ENCODE data around the gene PRDM16.

The PRDM16 gene

DNA sequence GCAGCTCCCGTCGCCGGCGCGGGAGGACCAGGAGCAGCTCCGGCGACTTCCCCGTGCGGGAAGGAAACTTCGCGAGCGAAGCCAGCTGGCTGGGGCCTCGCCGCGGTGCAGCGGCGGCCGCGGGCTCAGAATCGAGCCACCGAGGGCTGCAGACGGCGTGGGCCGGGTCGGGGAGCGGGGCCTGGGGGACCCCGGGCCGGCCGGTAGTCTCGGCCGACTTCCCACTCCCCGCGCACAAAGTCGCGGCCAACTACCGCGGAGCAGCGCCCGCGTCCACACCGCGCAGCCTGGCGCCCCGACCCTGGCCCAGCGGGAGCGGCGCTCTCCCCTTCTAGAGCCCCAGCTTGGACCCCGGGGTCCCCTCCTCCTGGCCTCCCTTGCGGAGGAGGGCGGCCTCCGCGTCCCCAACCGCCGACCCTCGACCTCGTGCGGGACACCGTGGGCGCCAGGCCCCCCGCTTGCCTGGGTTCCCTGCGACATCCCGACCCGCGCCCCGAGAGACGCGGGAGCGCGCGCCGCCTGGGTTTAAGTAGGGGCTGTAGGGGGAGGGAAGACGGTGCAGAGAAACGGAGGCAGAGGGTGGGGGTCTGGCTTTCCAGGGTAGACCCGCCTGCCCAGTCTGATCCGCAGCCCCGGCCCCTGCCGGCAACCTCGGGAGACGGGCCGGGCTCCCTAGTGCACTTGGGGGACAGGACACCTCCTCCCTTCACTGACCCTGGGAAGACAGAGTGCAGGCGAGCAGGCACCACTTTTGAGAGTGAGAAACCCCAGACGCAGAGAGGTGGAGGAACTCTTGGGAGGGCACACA, 4.7 kb downstream of the PRDM16 start:
- DNase-seq (no peak), ATAC-seq (replicated peaks) (no peak)
- no peaks in the 10 kb centered on the region for H3K36me3 Mint-ChIP-seq
- peaks cover 44 to 63% of the 10 kb centered on the region in 2 donors for H3K27me3 Mint-ChIP-seq
- peaks cover 4 to 9% of the 10 kb centered on the region in 2 donors for H3K4me1 Mint-ChIP-seq
- no peak overlapping the region for H3K4me3 Mint-ChIP-seq
- no peaks in the 10 kb centered on the region for H3K9me3 Mint-ChIP-seq
- no peak overlapping the region for H3K27ac Mint-ChIP-seq

DNA sequence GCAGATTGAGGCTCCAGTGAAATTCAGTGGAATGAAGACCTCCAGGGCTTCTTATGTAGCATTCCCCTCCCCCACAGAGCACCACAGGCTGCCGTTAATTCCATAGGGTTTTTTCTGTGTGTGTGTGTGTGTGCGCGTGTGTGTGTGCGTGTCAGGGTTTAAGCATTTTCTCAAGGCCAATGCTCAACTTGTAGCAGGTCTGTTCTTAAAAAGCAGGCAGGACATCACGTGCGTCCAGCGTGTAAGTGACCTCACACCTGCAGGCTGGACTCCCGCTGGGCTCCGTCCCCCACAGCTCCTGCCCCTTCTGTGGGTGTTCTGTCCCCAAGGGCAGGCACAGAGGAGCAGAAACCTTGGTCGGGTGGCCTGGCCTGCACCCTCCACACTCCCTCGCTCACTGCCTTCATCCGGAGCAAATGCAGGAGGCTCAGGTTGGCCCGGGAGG, 5.3 kb downstream of the PRDM16 start:
- no peak for DNase-seq
- H3K4me1 Mint-ChIP-seq, result peaks cover 2 to 10% of the 10 kb centered on the region in 2 donors
- no peak overlapping the region for H3K4me3 Mint-ChIP-seq
- no peaks in the 10 kb centered on the region for H3K36me3 Mint-ChIP-seq
- no peak overlapping the region for H3K27ac Mint-ChIP-seq
- H3K9me3 Mint-ChIP-seq, result no peaks in the 10 kb centered on the region
- no peak for ATAC-seq (replicated peaks)
- peaks cover 46 to 63% of the 10 kb centered on the region in 2 donors for H3K27me3 Mint-ChIP-seq

- Mint-ChIP-seq H3K4me3 (no peak overlapping the region), H3K36me3 (no peaks in the 10 kb centered on the region), H3K4me1 (peaks cover 2 to 11% of the 10 kb centered on the region in 2 donors), H3K9me3 (no peaks in the 10 kb centered on the region), H3K27me3 (peaks cover 46 to 68% of the 10 kb centered on the region in 2 donors), H3K27ac (no peak overlapping the region)
- ATAC-seq (replicated peaks) (no peak), DNase-seq (no peak)
Observed at GRCh38 chr1:3074800-3075199, 5.8 kb downstream of the PRDM16 start.

GRCh38 chr1:3075666-3076362, 6.8 kb downstream of the PRDM16 start:
- Mint-ChIP-seq H3K27me3 (peaks cover 46 to 70% of the 10 kb centered on the region in 2 donors), H3K36me3 (no peaks in the 10 kb centered on the region), H3K27ac (no peak overlapping the region), H3K9me3 (no peaks in the 10 kb centered on the region), H3K4me3 (no peak overlapping the region), H3K4me1 (peaks cover 1 to 11% of the 10 kb centered on the region in 2 donors)
- ATAC-seq (replicated peaks) (no peak), DNase-seq (no peak)

DNA sequence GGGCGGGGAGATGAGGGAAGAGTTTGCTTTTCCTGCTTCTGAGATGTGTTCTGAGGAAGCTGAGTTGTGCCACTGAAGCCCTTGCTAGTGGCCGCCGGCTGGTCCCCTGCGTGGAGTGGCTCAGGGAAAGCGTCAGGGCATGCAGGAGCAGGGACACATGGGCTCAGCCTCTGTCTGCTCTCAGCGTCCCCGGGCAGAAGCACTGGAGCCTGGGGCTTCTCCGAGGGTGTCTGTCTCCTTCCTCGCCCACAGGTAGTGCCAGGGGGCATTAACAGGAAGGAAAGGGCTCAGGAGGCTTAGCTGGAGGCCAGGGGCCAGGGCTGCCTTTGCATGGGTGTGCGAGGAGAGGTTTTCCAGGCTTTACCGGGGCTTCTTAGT, 7.3 kb downstream of the PRDM16 start:
- Mint-ChIP-seq H3K36me3 (no peaks in the 10 kb centered on the region), H3K27me3 (peaks cover 45 to 73% of the 10 kb centered on the region in 2 donors), H3K4me3 (no peak overlapping the region), H3K27ac (no peak overlapping the region), H3K9me3 (no peaks in the 10 kb centered on the region), H3K4me1 (peaks cover 0 to 11% of the 10 kb centered on the region in 2 donors)
- ATAC-seq (replicated peaks), result no peak
- no peak for DNase-seq

GRCh38 chr1:3077081-3077480, 8.1 kb downstream of the PRDM16 start:
- Mint-ChIP-seq H3K4me3 (no peak overlapping the region), H3K27me3 (peaks cover 42 to 77% of the 10 kb centered on the region in 2 donors), H3K9me3 (no peaks in the 10 kb centered on the region), H3K27ac (no peak overlapping the region), H3K4me1 (peaks cover 0 to 14% of the 10 kb centered on the region in 2 donors), H3K36me3 (no peaks in the 10 kb centered on the region)
- DNase-seq, result no peak
- ATAC-seq (replicated peaks), result no peak

DNA sequence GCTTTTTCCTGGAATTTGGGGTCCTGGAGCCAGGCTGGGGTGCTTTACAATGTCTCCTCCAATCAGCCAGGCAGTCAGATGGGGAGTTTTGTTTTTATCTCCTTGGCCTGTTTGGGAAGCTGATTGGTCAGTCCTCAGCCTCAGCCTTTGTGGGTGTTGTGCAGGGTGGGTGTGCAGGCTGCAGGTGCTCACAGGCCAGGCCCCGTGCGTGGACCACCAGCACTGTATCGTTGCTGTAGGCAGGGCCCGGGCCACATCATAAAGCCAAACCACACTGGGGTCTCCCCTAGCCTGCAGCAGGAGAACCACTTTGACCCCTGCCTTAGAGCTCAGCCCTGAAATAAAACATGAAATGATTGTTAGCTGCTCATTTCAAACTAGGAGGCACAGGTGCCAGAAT, 8.6 kb downstream of the PRDM16 start:
- H3K36me3 Mint-ChIP-seq, result no peaks in the 10 kb centered on the region
- peaks cover 0 to 15% of the 10 kb centered on the region in 2 donors for H3K4me1 Mint-ChIP-seq
- no peaks in the 10 kb centered on the region for H3K9me3 Mint-ChIP-seq
- no peak overlapping the region for H3K4me3 Mint-ChIP-seq
- DNase-seq, result no peak
- ATAC-seq (replicated peaks), result no peak
- H3K27ac Mint-ChIP-seq, result no peak overlapping the region
- H3K27me3 Mint-ChIP-seq, result peaks cover 37 to 77% of the 10 kb centered on the region in 2 donors

- no peaks in the 10 kb centered on the region for H3K36me3 Mint-ChIP-seq
- ATAC-seq (replicated peaks) (peak in 1 of 2 donors; percentile 23), DNase-seq (no peak)
- no peak overlapping the region for H3K27ac Mint-ChIP-seq
- H3K4me1 Mint-ChIP-seq, result peaks cover 0 to 15% of the 10 kb centered on the region in 2 donors
- H3K4me3 Mint-ChIP-seq, result no peak overlapping the region
- no peaks in the 10 kb centered on the region for H3K9me3 Mint-ChIP-seq
- H3K27me3 Mint-ChIP-seq, result peaks cover 37 to 73% of the 10 kb centered on the region in 2 donors
Observed at GRCh38 chr1:3078430-3078861, 9.4 kb downstream of the PRDM16 start.

DNA sequence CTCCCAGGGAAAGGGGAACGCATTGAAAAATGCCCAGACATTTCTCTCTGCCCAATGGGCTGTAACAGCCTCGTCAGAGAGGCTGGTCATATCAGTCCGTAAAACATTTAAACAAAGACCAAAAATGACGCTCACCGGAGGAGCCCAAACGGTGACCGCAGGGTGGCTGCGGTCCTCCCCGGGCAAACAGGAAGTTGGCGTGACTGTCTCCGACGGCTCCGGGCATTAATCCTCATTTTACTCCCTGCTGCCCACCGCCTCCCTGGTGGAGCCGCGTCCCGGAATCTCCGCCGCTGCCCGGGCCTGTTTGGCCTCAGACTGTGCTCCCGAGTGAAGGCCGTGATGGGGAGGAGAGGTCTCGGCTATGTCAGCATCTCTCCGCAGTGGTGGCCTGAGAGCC, 9.9 kb downstream of the PRDM16 start:
- DNase-seq, result no peak
- no peaks in the 10 kb centered on the region for H3K36me3 Mint-ChIP-seq
- H3K9me3 Mint-ChIP-seq, result no peaks in the 10 kb centered on the region
- peak in 1 of 2 donors; percentile 31 for ATAC-seq (replicated peaks)
- peaks cover 37 to 72% of the 10 kb centered on the region in 2 donors for H3K27me3 Mint-ChIP-seq
- H3K27ac Mint-ChIP-seq, result peak overlapping the region; percentile 63
- peaks cover 0 to 15% of the 10 kb centered on the region in 2 donors for H3K4me1 Mint-ChIP-seq
- H3K4me3 Mint-ChIP-seq, result no peak overlapping the region

GRCh38 chr1:3079381-3080052, 10.5 kb downstream of the PRDM16 start:
- H3K36me3 Mint-ChIP-seq, result no peaks in the 10 kb centered on the region
- H3K4me1 Mint-ChIP-seq, result peaks cover 0 to 15% of the 10 kb centered on the region in 2 donors
- no peak for ATAC-seq (replicated peaks)
- no peak for DNase-seq
- no peaks in the 10 kb centered on the region for H3K9me3 Mint-ChIP-seq
- H3K27me3 Mint-ChIP-seq, result peaks cover 32 to 66% of the 10 kb centered on the region in 2 donors
- no peak overlapping the region for H3K4me3 Mint-ChIP-seq
- H3K27ac Mint-ChIP-seq, result peak overlapping the region; percentile 63

DNA sequence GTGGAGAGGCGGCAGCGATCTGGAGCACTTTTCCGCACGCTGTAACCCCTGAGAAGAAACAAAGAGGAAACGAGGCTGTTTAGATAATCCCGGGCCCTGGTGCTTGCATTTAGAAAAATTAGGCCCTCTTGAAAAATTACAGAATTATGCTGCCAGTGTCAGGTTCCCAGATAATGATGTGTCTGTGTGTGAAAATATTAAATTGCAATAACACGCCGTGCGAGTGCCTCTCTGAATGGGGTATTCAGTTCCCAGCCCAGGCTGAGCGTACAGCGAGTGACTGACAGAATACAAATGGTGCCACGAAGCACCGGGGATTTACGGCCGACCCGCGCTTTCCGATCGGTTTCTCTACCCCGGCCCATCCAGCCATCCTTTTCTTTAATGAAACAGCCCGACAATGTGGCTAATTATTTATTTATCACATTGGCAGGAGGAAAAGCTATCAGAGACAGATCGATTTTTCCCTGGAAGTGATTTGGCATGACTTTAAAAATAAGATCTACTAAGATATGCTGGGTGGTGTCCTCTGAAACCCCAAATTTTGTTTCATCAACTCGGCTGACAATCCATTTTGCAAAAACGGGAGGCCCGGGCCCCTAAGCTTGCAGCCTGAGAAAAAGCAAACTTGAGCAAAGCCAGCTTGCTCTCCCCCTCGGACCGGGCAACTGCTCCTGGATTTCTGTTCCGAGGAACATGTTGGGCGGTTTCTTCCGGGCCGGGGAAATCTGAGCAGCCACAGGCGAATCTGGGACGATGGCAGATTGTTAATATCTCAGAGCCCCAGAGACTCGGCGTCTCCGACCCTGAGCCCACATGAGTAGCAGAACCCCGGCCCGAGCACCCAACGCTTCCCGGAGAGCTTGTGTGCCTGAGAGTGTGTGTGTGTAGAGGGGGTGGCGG, 11.3 kb downstream of the PRDM16 start:
- no peaks in the 10 kb centered on the region for H3K36me3 Mint-ChIP-seq
- ATAC-seq (replicated peaks), result no peak

DNA sequence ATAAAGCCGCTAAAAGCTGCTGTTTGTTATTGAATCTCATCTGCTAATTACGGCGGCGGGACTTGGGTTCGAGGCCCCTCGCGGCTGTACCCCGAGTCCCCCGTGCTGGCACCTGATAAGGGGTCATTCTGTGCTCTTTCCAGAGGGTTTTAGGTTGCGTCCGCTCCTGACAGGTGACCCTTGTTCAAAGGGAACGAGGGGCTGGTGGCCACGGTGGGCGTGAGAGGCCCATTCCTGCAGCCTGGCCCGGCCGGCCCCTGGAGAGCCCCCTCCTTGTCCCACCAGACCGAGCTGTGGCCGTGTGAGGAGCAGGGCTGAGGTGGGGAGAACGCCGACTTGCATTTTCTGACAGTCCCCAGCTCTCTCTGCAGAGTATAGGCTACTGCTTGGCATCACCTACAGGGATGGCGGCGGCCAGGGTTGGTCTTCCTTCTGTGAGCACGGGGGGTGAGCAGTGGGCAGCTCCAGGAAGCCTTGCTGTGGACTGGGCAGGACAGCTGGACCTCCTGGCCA, 12.2 kb downstream of the PRDM16 start:
- DNase-seq, result no peak
- Mint-ChIP-seq H3K4me1 (peaks cover 0 to 15% of the 10 kb centered on the region in 2 donors), H3K4me3 (no peak overlapping the region), H3K9me3 (no peaks in the 10 kb centered on the region), H3K36me3 (no peaks in the 10 kb centered on the region), H3K27ac (no peak overlapping the region), H3K27me3 (peaks cover 25 to 52% of the 10 kb centered on the region in 2 donors)
- ATAC-seq (replicated peaks), result no peak

More for the DNA sequence above, 11.3 kb downstream of the PRDM16 start:
- H3K4me3 Mint-ChIP-seq, result no peak overlapping the region
- H3K4me1 Mint-ChIP-seq, result peaks cover 0 to 15% of the 10 kb centered on the region in 2 donors
- DNase-seq, result no peak
- H3K27me3 Mint-ChIP-seq, result peaks cover 29 to 60% of the 10 kb centered on the region in 2 donors
- H3K27ac Mint-ChIP-seq, result no peak overlapping the region
- H3K9me3 Mint-ChIP-seq, result no peaks in the 10 kb centered on the region

GRCh38 chr1:3082051-3082450, 13.0 kb downstream of the PRDM16 start:
- H3K27ac Mint-ChIP-seq, result no peak overlapping the region
- H3K9me3 Mint-ChIP-seq, result no peaks in the 10 kb centered on the region

More at GRCh38 chr1:3082051-3082450, 13.0 kb downstream of the PRDM16 start:
- H3K4me1 Mint-ChIP-seq, result peaks cover 0 to 15% of the 10 kb centered on the region in 2 donors
- H3K27me3 Mint-ChIP-seq, result peaks cover 20 to 47% of the 10 kb centered on the region in 2 donors
- no peak for ATAC-seq (replicated peaks)
- no peak for DNase-seq
- H3K4me3 Mint-ChIP-seq, result no peak overlapping the region
- H3K36me3 Mint-ChIP-seq, result no peaks in the 10 kb centered on the region

Data from stimulated activated naive B cell treated with anti-CD40 and anti-IgM and Interleukin-4, amounts not matched to agents 10 μg/mL and 1 μg/mL and 100 μg/mL, for 72 hours (primary cell).